H1 (cell line): ENCODE measurements around the gene GNAL.

Source experiments
- EZH2 ChIP-seq: fragments of 200-600 bp; sonication (generic); IDR thresholded peaks from 2 replicates; pipeline ENCODE4 v1.7.1; 2012; ENCODE audit warnings: low read depth, mild to moderate bottlenecking, moderate library complexity, low read length, inconsistent platforms; ENCODE audit not compliant: severe bottlenecking
- POLR2A ChIP-seq, 2 experiments: IDR thresholded peaks; 1 replicate in 1 of 2; 2 replicates in 1 of 2; pipeline ENCODE4 v1.6.1; 2011; ENCODE audit warnings: low read depth in 2 of 2, low read length in 2 of 2, mild to moderate bottlenecking in 2 of 2; ENCODE audit errors: control extremely low read depth in 1 of 2

- TF ChIP-seq POLR2A (IDR thresholded peaks at IDR 0.05; ENCODE audit: control extremely low read depth in 1 of 2, low read depth in 2 of 2, low read length in 2 of 2) (no peak), EZH2 (no peak)
Measured at GRCh38 chr18:11821643-11822237, 132.7 kb downstream of the GNAL start.
